ENCODE measurements around the gene LGR5.

The LGR5 gene

DNA sequence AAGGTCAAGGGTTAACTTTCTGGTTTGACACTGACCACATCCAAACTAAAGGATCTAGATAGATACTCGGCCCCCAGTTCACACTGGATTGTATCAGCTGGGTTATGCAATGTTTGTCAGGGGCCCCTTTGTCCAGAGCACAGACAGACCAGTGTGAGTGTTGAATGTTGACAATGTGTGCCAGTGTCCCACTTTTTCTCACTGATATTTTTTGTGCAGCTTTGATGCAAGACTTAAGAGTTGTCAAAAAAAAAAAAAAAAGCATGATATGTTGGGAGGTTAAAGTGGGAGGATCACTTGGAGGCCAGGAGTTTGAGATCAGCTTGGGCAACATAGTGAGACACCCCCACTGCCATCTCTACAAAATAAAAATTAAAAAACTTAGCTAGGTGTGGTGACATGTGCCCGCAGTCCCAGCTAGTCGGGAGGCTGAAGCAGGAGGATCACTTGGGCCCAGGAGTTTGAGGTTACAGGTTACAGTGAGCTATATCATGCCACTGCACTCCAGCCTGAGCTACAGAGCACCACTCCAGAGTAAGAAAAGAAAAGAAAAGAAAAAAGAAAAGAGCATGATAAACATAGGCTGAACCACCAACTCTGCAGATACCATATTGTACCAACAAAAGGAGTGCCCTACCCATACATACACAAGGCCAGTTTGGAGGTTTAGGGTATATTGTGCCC is 97.5 kb downstream of the LGR5 start:
- no peak for DNase-seq (ENCODE audit: low read depth in 2 of 2)
- H3K4me3 ChIP-seq (replicated peaks in 1 of 2; ENCODE audit: low read depth in 2 of 2, low read length in 2 of 2), result no peak overlapping the region
- TF ChIP-seq, protein P1, sequence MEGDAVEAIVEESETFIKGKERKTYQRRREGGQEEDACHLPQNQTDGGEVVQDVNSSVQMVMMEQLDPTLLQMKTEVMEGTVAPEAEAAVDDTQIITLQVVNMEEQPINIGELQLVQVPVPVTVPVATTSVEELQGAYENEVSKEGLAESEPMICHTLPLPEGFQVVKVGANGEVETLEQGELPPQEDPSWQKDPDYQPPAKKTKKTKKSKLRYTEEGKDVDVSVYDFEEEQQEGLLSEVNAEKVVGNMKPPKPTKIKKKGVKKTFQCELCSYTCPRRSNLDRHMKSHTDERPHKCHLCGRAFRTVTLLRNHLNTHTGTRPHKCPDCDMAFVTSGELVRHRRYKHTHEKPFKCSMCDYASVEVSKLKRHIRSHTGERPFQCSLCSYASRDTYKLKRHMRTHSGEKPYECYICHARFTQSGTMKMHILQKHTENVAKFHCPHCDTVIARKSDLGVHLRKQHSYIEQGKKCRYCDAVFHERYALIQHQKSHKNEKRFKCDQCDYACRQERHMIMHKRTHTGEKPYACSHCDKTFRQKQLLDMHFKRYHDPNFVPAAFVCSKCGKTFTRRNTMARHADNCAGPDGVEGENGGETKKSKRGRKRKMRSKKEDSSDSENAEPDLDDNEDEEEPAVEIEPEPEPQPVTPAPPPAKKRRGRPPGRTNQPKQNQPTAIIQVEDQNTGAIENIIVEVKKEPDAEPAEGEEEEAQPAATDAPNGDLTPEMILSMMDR (IDR thresholded peaks at IDR 0.05; ENCODE audit: low read depth, low read length), result no peak

DNA sequence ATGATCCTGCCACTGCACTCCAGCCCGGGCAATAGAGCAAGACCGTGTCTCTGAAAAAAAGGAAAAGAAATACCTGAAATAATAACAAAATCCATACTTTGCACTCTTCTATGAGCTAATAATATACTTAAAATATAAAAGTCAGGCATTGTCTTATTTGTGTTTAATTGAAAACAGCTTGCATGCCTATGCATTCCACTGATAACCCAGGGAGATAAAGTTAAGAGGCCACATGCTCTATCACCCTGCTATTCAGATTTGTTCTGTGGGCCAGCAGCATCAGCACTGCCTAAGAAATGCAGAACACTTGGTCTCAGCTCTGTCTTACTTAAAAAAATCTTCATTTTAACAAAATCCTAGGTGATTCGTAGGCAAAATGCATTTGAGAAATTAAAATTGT is 99.2 kb downstream of the LGR5 start:
- H3K4me3 ChIP-seq (replicated peaks in 1 of 2; ENCODE audit: low read depth in 2 of 2, low read length in 2 of 2), result no peak overlapping the region
- no peak for DNase-seq (ENCODE audit: low read depth in 2 of 2)
- TF ChIP-seq, protein P1 (IDR thresholded peaks at IDR 0.05; ENCODE audit: low read depth, low read length), result no peak

DNA sequence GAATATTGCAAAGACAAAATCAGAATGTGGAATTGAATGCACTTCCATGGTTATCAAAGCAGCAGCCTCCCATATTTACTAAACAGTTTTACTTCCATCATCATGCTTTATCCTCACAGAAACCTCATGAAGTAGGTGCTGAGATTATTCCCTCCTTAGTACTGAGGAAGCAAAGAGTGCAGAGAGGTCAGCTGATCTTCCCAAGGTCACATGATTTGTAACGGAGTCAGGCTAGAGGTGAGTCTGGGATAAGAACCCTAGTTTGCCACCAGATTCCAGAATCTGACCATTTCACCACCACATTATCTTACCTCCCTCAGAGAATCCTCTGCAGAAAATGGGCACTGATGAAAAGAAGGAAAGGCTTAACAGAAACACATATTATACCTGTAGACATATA is 102.0 kb downstream of the LGR5 start:
- DNase-seq (ENCODE audit: low read depth in 2 of 2), result no peak
- no peak overlapping the region for H3K4me3 ChIP-seq (replicated peaks in 1 of 2; ENCODE audit: low read depth in 2 of 2, low read length in 2 of 2)
- TF ChIP-seq, protein P1 (IDR thresholded peaks at IDR 0.05; ENCODE audit: low read depth, low read length), result no peak

DNA sequence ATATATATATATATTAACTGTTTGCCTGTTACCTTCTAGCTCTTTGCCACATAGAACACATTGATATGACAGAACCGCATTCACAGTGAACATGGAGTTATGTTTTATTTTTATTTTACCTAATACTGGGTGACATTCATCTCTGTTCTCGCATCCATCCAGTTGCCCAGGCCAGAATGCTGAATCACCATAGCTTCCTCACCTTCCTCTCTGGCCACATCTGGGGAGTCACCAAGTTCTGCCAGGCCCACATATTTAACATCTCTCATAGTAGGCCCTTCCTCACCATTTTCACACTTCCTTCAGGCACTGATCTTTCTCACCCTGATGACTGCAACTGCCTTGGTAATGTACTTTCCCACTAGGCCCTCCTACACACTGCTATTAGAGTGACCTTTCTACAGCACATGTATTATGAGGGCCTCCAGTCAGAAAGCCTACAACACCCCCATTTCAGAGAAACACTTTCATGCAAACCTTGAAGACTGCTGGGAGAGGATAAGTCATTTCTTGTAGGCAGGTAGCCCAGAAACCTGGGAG is 106.8 kb downstream of the LGR5 start:
- TF ChIP-seq, protein P1 (IDR thresholded peaks at IDR 0.05; ENCODE audit: low read depth, low read length), result no peak
- peak in 1 of 2 donors; percentile 8 for DNase-seq (ENCODE audit: low read depth in 2 of 2)
- no peak overlapping the region for H3K4me3 ChIP-seq (replicated peaks in 1 of 2; ENCODE audit: low read depth in 2 of 2, low read length in 2 of 2)

DNA sequence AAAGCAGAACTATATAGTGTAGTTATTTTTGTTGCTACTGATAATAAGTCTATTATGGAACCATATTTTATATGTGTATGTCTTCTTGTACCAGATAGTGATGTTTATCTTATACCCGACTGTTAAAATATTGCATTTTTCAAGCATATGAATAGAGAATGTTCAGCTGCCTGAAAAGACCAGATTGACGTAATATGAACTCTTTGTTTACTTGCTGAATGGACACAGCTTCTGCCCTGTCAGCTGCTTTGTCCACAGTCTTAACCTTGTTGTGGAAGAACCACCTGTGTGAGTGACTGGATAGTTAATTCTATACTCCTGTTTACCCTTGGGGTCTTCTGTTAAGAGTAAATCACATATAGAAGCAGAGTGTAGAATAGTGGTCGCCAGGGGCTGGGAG is 109.3 kb downstream of the LGR5 start:
- TF ChIP-seq, protein P1 (IDR thresholded peaks at IDR 0.05; ENCODE audit: low read depth, low read length), result no peak
- DNase-seq (ENCODE audit: low read depth in 2 of 2), result no peak
- H3K4me3 ChIP-seq (replicated peaks in 1 of 2; ENCODE audit: low read depth in 2 of 2, low read length in 2 of 2), result no peak overlapping the region

DNA sequence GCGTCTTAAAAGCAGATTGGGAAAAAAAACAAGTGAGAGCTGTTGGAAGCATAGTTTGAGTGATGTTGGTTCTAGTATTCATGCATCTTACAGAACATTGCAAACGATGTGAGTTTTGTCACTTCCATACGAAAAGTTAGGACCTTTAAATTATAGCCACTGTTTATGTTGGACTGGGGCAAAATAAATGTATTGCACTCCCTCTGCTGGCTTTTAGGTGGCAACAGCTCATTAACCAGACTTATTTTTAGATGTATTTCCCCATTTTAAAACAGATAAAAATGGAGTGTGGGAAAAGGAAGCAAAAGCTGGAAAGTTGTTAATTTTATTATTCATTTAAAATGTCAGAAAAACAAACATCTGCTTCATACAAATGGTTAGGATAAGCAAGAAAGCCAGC is 111.9 kb downstream of the LGR5 start:
- TF ChIP-seq, protein P1 (IDR thresholded peaks at IDR 0.05; ENCODE audit: low read depth, low read length), result peak; percentile 35
- peak; percentile 40 to 65 for DNase-seq (ENCODE audit: low read depth in 2 of 2)
- no peak overlapping the region for H3K4me3 ChIP-seq (replicated peaks in 1 of 2; ENCODE audit: low read depth in 2 of 2, low read length in 2 of 2)

All from cardiac fibroblast (primary cell).